GM18499 (cell line): ENCODE measurements around the gene NTM.
"Not testable (repeated sequence)": the region's sequence is repeated elsewhere in the genome, so short reads cannot be mapped to it uniquely, and the experiment has no call there.

Experiments used
- ATAC-seq: cut with Tn5 transposase; IDR thresholded peaks from one replicate; pipeline ENCODE4 v1.9.1; 2021; ENCODE audit warnings: moderate number of reproducible peaks; ENCODE audit not compliant: insufficient read depth, unreplicated experiment

Gene NTM

GRCh38 chr11:132286106-132286505 is 915.7 kb downstream of the NTM start:
- no peak for ATAC-seq

- no peak for ATAC-seq
Observed at GRCh38 chr11:132288036-132288435, 917.6 kb downstream of the NTM start.

GRCh38 chr11:132289590-132290256 is 919.3 kb downstream of the NTM start:
- ATAC-seq, result no peak

- no peak for ATAC-seq
Observed at GRCh38 chr11:132293586-132293985, 923.2 kb downstream of the NTM start.

GRCh38 chr11:132296946-132297610 is 926.7 kb downstream of the NTM start:
- ATAC-seq, result no peak

- ATAC-seq, result no peak
Observed at GRCh38 chr11:132298357-132298756, 927.9 kb downstream of the NTM start.

GRCh38 chr11:132300283-132300682 is 929.9 kb downstream of the NTM start:
- no peak for ATAC-seq

- no peak for ATAC-seq
Observed at GRCh38 chr11:132301465-132301864, 931.0 kb downstream of the NTM start.

- ATAC-seq, result no peak
Observed at GRCh38 chr11:132301900-132302299, 931.5 kb downstream of the NTM start.

- no peak for ATAC-seq
Observed at GRCh38 chr11:132307309-132308020, 937.0 kb downstream of the NTM start.

- no peak for ATAC-seq
Observed at GRCh38 chr11:132310390-132311375, 940.3 kb downstream of the NTM start.

GRCh38 chr11:132311703-132312102 is 941.3 kb downstream of the NTM start:
- no peak for ATAC-seq

GRCh38 chr11:132312161-132312560 is 941.7 kb downstream of the NTM start:
- no peak for ATAC-seq

- no peak for ATAC-seq
Observed at GRCh38 chr11:132312701-132313111, 942.3 kb downstream of the NTM start.

GRCh38 chr11:132314911-132315455 is 944.6 kb downstream of the NTM start:
- no peak for ATAC-seq

GRCh38 chr11:132315696-132316095 is 945.3 kb downstream of the NTM start:
- no peak for ATAC-seq

GRCh38 chr11:132318421-132319157 is 948.2 kb downstream of the NTM start:
- no peak for ATAC-seq

- not testable (repeated sequence) for ATAC-seq
Observed at GRCh38 chr11:132319419-132319818, 949.0 kb downstream of the NTM start.

- no peak for ATAC-seq
Observed at GRCh38 chr11:132330515-132330914, 960.1 kb downstream of the NTM start.
